ENCODE results near the gene SEC16A.

- TF ChIP-seq YY1 (IDR thresholded peaks at IDR 0.05; ENCODE audit: insufficient read depth, insufficient read length): no peak
- no peak for TF ChIP-seq ZNF274 (IDR thresholded peaks at IDR 0.05; ENCODE audit: low read depth, low read length)
- TF ChIP-seq SUZ12 (IDR thresholded peaks at IDR 0.05; ENCODE audit: extremely low read depth, insufficient read depth, insufficient read length): no peak
Measured at GRCh38 chr9:136462664-136463063, 20.2 kb downstream of the SEC16A start.
